Glutamatergic neuron (in vitro differentiated cells): ENCODE data around the gene PGLYRP2. TPM values are rescaled to one million over a fixed set of nuclear protein-coding genes. Genes with fewer than 3 reads are reported as not detected.
"Not testable (repeated sequence)": the region's sequence is repeated elsewhere in the genome, so short reads cannot be mapped to it uniquely, and the experiment has no call there.

ENCODE experiments used
- DNase-seq: peaks from one replicate; pipeline ENCODE4 v3.0.0; 2022
- H3K27ac Mint-ChIP-seq: one replicate; pipeline ENCODE4 v1.8.0; 2020; ENCODE audit warnings: mild to moderate bottlenecking, mixed read lengths, inconsistent platforms; ENCODE audit not compliant: unreplicated experiment
- H3K27me3 Mint-ChIP-seq: one replicate; pipeline ENCODE4 v1.8.0; 2020; ENCODE audit warnings: mild to moderate bottlenecking, moderate library complexity, mixed read lengths, inconsistent platforms; ENCODE audit not compliant: unreplicated experiment
- H3K36me3 Mint-ChIP-seq: one replicate; pipeline ENCODE4 v1.8.0; 2020; ENCODE audit warnings: mild to moderate bottlenecking, mixed read lengths, inconsistent platforms; ENCODE audit not compliant: unreplicated experiment
- H3K4me1 Mint-ChIP-seq: one replicate; pipeline ENCODE4 v1.8.0; 2020; ENCODE audit warnings: mild to moderate bottlenecking, low read depth, mixed read lengths, inconsistent platforms; ENCODE audit not compliant: unreplicated experiment
- H3K4me3 Mint-ChIP-seq: one replicate; pipeline ENCODE4 v1.8.0; 2020; ENCODE audit warnings: mild to moderate bottlenecking, mixed read lengths, inconsistent platforms; ENCODE audit not compliant: unreplicated experiment
- H3K9me3 Mint-ChIP-seq: one replicate; pipeline ENCODE4 v1.8.0; 2020; ENCODE audit warnings: mild to moderate bottlenecking, moderate library complexity, mixed read lengths, inconsistent platforms; ENCODE audit not compliant: unreplicated experiment
- CTCF ChIP-seq: fragments of 200-600 bp; sonication (generic); IDR thresholded peaks from one replicate; pipeline ENCODE4 v1.5.0; 2021; ENCODE audit not compliant: partially characterized antibody, unreplicated experiment
- total RNA-seq: library from RNA; stranded (reverse); fragmentation: NEBNext Ultra II Directional; extraction: Animal tissue kit (Norgen Biotek cat#: 25700); gene quantifications from one replicate; pipeline ENCODE4 v1.2.1, GENCODE V29; 2021; ENCODE audit not compliant: unreplicated experiment

PGLYRP2 gene
- total RNA-seq, 1 donor from 2014 or later = not detected

GRCh38 chr19:15488489-15489226 lies 9.4 kb upstream of the PGLYRP2 start:
- Mint-ChIP-seq H3K27ac (no peak overlapping the region), H3K4me3 (no peak overlapping the region), H3K36me3 (no peaks in the 10 kb centered on the region), H3K4me1 (no peaks in the 10 kb centered on the region), H3K9me3 (no peaks in the 10 kb centered on the region), H3K27me3 (no peaks in the 10 kb centered on the region)
- no peak for DNase-seq
- no peak for TF ChIP-seq CTCF

GRCh38 chr19:15487038-15487437 lies 7.7 kb upstream of the PGLYRP2 start:
- DNase-seq = no peak
- Mint-ChIP-seq H3K27me3 (peaks cover 2% of the 10 kb centered on the region), H3K36me3 (no peaks in the 10 kb centered on the region), H3K4me1 (no peaks in the 10 kb centered on the region), H3K4me3 (no peak overlapping the region), H3K27ac (no peak overlapping the region), H3K9me3 (no peaks in the 10 kb centered on the region)
- TF ChIP-seq CTCF = no peak

DNA sequence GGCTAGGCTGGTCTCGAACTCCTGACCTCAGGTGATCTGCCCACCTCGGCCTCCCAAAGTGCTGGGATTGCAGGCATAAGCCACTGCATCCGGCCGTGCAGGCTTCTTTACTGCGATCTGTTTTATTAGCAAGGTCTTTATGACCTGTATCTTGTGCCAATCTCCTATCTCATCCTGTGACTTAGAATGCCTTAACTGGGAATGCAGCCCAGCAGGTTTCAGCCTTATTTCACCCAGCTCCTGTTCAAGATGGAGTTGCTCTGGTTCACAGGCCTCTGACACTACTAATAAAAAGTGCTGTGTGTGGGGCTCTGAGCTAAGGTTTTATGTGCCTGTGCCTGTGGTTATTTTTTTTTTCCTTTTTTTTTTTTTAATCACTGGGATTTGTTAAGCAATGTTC lies 6.5 kb upstream of the PGLYRP2 start:
- H3K9me3 Mint-ChIP-seq, H3K36me3 Mint-ChIP-seq, H3K27ac Mint-ChIP-seq, DNase-seq, H3K4me1 Mint-ChIP-seq, H3K27me3 Mint-ChIP-seq, H3K4me3 Mint-ChIP-seq: not testable (repeated sequence)

DNA sequence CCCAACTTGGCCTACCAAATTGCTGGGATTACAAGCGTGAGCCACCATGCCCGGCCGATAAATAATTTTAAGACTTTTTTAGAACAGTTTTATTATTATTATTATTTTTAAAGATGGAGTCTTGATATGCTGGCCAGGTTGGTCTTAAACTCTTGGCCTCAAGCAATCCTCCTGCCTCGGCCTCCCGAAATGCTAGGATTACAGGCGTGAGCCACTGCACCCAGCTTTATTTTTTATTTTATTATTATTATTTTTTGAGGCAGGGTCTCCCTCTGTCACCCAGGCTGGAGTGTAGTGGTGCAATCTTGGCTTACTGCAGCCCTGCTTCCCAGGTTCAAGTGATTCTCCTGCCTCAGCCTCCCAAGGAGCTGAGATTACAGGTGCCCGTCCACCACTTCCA lies 1.7 kb upstream of the PGLYRP2 start:
- not testable (repeated sequence) for H3K27ac Mint-ChIP-seq, H3K27me3 Mint-ChIP-seq, DNase-seq, H3K9me3 Mint-ChIP-seq, H3K36me3 Mint-ChIP-seq, H3K4me3 Mint-ChIP-seq, H3K4me1 Mint-ChIP-seq

- H3K9me3 Mint-ChIP-seq = peaks cover 2% of the 10 kb centered on the region
- no peaks in the 10 kb centered on the region for H3K36me3 Mint-ChIP-seq
- no peak for TF ChIP-seq CTCF
- no peak for DNase-seq
- peaks cover 7% of the 10 kb centered on the region for H3K27me3 Mint-ChIP-seq
- H3K27ac Mint-ChIP-seq = no peak overlapping the region
- H3K4me3 Mint-ChIP-seq = no peak overlapping the region
- H3K4me1 Mint-ChIP-seq = no peaks in the 10 kb centered on the region
These were observed 3.0 kb downstream of the PGLYRP2 start for GRCh38 chr19:15476325-15476724.

DNA sequence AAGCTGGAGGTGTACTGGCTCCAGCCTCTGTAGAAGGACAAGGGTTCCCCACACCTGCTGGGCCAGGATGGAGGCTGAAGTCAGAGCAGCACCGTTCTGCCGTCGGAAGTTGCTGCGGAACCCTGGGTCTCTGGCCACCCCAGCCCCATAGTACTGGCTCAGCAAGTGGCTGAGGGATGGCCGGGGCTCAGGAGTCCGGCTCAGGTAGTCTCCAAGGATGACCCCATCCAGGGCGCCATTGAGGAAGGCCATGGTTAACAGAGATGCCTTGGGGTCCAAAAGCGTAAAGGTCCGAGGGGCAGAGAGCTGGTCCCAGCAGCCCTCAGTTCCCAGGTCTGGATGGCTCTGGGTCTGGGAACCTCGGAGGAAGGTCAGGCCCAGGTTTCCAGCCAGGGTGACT lies 3.7 kb downstream of the PGLYRP2 start:
- DNase-seq = no peak
- H3K27me3 Mint-ChIP-seq = peaks cover 8% of the 10 kb centered on the region
- H3K4me1 Mint-ChIP-seq = no peaks in the 10 kb centered on the region
- TF ChIP-seq CTCF = no peak
- peaks cover 2% of the 10 kb centered on the region for H3K9me3 Mint-ChIP-seq
- H3K4me3 Mint-ChIP-seq = no peak overlapping the region
- no peak overlapping the region for H3K27ac Mint-ChIP-seq
- H3K36me3 Mint-ChIP-seq = no peaks in the 10 kb centered on the region
